ENCODE measurements around the gene AKAP14. TPM values are rescaled to one million over a fixed set of nuclear protein-coding genes. Genes with fewer than 3 reads are reported as not detected.
"Not testable (repeated sequence)": the region's sequence is repeated elsewhere in the genome, so short reads cannot be mapped to it uniquely, and the experiment has no call there.

AKAP14 gene
- total RNA-seq, 2 donors from 2014 or later: 1.4 TPM; not detected in 1

DNA sequence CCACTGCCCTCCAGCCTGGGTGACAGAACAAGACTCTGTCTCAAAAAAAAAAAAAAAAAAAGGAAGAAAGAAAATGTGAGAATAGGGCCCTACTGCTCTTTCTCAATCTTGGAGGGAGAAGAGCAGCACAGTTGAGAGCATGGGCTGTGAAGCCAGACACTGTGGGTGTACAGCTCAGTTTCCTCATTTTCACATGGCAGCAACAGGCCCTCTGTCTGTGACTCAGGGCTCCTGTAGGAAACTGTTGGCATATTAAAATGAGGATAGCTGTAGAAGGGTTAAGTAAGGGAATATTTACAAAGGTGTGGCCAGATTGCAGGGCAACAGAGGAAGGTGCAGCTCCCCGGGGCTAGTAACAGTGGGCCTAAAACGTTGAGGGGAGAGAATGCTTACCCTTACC, 3.4 kb downstream of the AKAP14 start:
- 8% methylated on average over 2 of the region's 2 CpGs for WGBS

DNA sequence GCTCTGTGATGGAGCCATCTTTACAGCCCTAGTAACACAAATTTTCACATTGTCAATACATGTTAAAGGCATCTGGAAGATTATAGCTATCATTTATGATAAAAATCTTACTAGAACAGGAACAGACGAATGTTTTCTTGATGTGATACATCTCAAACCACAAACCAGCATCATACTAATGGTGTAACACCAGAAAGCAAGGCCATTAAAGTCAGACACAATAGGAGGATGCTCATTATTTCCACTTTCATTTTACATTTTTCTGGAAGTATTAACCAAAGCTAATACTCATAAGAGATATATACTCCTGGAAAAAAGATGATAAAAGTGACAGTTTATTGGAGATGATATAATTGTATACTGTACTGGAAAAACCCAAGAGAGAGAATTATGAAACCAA, 5.3 kb downstream of the AKAP14 start:
- Histone ChIP-seq H3K4me3 (no peak overlapping the region), H3K27ac (no peak overlapping the region), H3K27me3 (replicated peaks; ENCODE audit: insufficient read depth) (no peaks in the 10 kb centered on the region), H3K36me3 (no peaks in the 10 kb centered on the region), H3K4me1 (replicated peaks) (no peaks in the 10 kb centered on the region), H3K9me3 (no peaks in the 10 kb centered on the region)
- 67% methylated on average over 1 of the region's 1 CpG for WGBS
- DNase-seq (ENCODE audit: low spot score): no peak
- TF ChIP-seq POLR2AphosphoS5 (IDR thresholded peaks at IDR 0.05): no peak
- no peak for TF ChIP-seq POLR2A (IDR thresholded peaks at IDR 0.05)
- TF ChIP-seq, protein P1, sequence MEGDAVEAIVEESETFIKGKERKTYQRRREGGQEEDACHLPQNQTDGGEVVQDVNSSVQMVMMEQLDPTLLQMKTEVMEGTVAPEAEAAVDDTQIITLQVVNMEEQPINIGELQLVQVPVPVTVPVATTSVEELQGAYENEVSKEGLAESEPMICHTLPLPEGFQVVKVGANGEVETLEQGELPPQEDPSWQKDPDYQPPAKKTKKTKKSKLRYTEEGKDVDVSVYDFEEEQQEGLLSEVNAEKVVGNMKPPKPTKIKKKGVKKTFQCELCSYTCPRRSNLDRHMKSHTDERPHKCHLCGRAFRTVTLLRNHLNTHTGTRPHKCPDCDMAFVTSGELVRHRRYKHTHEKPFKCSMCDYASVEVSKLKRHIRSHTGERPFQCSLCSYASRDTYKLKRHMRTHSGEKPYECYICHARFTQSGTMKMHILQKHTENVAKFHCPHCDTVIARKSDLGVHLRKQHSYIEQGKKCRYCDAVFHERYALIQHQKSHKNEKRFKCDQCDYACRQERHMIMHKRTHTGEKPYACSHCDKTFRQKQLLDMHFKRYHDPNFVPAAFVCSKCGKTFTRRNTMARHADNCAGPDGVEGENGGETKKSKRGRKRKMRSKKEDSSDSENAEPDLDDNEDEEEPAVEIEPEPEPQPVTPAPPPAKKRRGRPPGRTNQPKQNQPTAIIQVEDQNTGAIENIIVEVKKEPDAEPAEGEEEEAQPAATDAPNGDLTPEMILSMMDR (IDR thresholded peaks at IDR 0.05): no peak
- intact Hi-C loops (cut with DNase I): no loop called here

More for the DNA sequence above, 3.4 kb downstream of the AKAP14 start:
- Histone ChIP-seq H3K27me3 (replicated peaks; ENCODE audit: insufficient read depth) (no peaks in the 10 kb centered on the region), H3K9me3 (no peaks in the 10 kb centered on the region), H3K4me3 (no peak overlapping the region), H3K4me1 (replicated peaks) (no peaks in the 10 kb centered on the region), H3K27ac (no peak overlapping the region), H3K36me3 (no peaks in the 10 kb centered on the region)
- DNase-seq (ENCODE audit: low spot score): no peak
- TF ChIP-seq, protein P1 (IDR thresholded peaks at IDR 0.05): no peak
- TF ChIP-seq POLR2A (IDR thresholded peaks at IDR 0.05) (no peak), POLR2AphosphoS5 (IDR thresholded peaks at IDR 0.05) (no peak)
- intact Hi-C loops (cut with DNase I): no loop called here

DNA sequence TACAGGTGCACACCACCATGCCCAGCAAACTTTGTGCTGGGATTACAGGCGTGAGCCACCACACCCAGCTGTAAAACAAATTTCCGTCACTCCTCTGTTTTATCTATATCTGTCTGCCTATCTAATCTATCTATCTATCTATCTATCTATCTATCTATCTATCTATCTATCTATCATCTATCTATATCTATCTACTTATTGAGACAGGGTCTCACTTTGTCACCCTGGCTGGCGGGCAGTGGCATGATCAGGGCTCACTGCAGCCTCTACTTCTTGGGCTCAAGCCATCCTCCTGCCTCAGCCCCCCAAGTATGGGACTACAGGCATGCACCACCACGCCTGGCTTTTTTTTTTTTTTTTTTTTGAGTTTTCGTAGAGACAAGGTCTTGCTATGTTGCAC, 20.6 kb downstream of the AKAP14 start:
- Histone ChIP-seq H3K4me3 (no peak overlapping the region), H3K27ac (no peak overlapping the region), H3K4me1 (replicated peaks) (no peaks in the 10 kb centered on the region), H3K27me3 (replicated peaks; ENCODE audit: insufficient read depth) (no peaks in the 10 kb centered on the region), H3K9me3 (no peaks in the 10 kb centered on the region), H3K36me3 (no peaks in the 10 kb centered on the region)
- TF ChIP-seq POLR2A (IDR thresholded peaks at IDR 0.05) (no peak), POLR2AphosphoS5 (IDR thresholded peaks at IDR 0.05) (no peak)
- TF ChIP-seq, protein P1 (IDR thresholded peaks at IDR 0.05): no peak
- intact Hi-C loops (cut with DNase I): no loop called here
- 96% methylated on average over 5 of the region's 5 CpGs for WGBS
- no peak for DNase-seq (ENCODE audit: low spot score)

DNA sequence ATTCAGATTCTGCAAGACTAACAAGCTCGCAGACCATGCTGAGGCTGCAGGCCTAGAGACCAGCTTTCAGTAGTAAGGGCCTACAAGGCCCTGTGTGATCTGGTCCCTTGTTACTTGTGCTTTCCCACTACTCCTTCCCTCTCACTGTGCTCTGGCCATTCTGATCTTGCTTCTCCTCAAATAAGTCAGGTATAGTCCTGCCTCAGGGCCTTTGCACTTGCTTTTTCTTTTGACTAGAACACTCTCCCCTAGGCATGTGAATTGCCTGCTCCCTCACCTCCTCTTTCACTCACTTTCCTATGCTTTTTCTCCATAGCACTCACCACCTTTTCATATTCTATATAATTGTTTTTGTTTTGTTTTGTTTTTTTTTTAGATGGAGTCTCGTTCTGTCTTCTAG, 22.2 kb downstream of the AKAP14 start:
- H3K27ac ChIP-seq: no peak overlapping the region
- no peaks in the 10 kb centered on the region for H3K27me3 ChIP-seq (replicated peaks; ENCODE audit: insufficient read depth)
- TF ChIP-seq, protein P1 (IDR thresholded peaks at IDR 0.05): no peak
- no peak for TF ChIP-seq POLR2A (IDR thresholded peaks at IDR 0.05)
- TF ChIP-seq POLR2AphosphoS5 (IDR thresholded peaks at IDR 0.05): no peak
- no peaks in the 10 kb centered on the region for H3K9me3 ChIP-seq
- 93% methylated on average over 2 of the region's 2 CpGs for WGBS
- no peaks in the 10 kb centered on the region for H3K4me1 ChIP-seq (replicated peaks)
- no peak for DNase-seq (ENCODE audit: low spot score)
- intact Hi-C loops (cut with DNase I): no loop called here
- no peaks in the 10 kb centered on the region for H3K36me3 ChIP-seq
- no peak overlapping the region for H3K4me3 ChIP-seq

DNA sequence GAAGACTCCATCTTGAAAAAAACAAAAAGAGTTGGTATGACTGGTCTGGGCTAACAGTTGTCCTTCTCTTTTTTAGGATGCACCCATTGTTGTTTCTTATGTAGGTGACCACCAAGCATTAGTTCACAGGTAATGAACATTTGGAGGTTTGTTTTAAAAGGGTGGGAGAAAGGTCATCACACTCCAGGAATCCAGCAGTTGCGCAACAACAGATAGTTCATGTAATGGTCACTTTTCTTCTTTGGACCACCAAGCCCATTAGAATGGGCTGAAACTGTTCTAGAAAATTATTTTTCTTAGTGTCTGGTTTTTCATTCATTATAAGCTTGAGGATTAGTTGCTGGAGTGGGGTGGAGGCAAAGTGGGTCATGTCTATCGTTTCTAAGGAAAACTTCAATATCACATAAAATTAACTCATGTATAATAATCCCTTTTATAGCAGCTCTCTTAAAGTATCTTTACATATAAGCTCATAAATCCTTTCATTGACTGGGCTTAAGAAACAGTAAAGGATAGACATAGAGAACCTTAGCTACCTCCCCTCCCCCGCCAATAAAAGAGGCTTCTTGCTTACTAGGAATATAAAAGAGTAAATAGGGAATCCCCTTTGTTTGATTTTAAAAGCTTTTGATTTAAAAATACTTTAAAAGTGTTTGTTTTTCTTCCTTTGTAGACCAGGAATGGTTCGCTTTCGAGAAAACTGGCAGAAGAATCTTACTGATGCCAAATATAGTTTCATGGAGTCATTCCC, 24.3 kb downstream of the AKAP14 start:
- 55% methylated on average over 5 of the region's 5 CpGs for WGBS
- Histone ChIP-seq H3K4me1 (replicated peaks) (no peaks in the 10 kb centered on the region), H3K27ac (no peak overlapping the region), H3K9me3 (no peaks in the 10 kb centered on the region), H3K4me3 (no peak overlapping the region), H3K36me3 (no peaks in the 10 kb centered on the region), H3K27me3 (replicated peaks; ENCODE audit: insufficient read depth) (no peaks in the 10 kb centered on the region)
- intact Hi-C loops (cut with DNase I): no loop called here
- TF ChIP-seq, protein P1 (IDR thresholded peaks at IDR 0.05): no peak
- TF ChIP-seq POLR2AphosphoS5 (IDR thresholded peaks at IDR 0.05) (no peak), POLR2A (IDR thresholded peaks at IDR 0.05) (no peak)
- no peak for DNase-seq (ENCODE audit: low spot score)

DNA sequence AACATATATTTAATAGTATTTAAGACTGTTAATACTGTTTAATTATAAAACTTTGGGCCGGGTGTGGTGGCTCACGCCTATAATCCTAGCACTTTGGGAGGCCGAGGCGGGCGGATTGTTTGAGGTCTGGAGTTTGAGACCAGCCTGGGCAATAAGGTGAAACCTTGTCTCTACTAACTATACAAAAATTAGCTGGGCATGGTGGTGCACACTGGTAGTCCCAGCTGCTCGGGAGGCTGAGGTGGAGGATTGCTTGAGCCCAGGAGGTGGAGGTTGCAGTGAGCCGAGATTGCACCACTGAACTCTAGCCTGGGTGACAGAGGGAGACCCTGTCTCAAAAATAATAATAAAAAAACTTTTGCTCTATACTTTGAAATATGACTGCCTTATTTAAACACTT, 26.7 kb downstream of the AKAP14 start:
- H3K4me3 ChIP-seq; H3K27me3 ChIP-seq (replicated peaks; ENCODE audit: insufficient read depth); H3K9me3 ChIP-seq; H3K36me3 ChIP-seq; DNase-seq (ENCODE audit: low spot score); intact Hi-C loops (cut with DNase I); H3K4me1 ChIP-seq (replicated peaks); H3K27ac ChIP-seq: not testable (repeated sequence)
- WGBS: 91% methylated on average over 7 of the region's 7 CpGs
